Activated CD8-positive, alpha-beta memory T cell treated with anti-CD3 and anti-CD28 coated beads, Interleukin-2, amount 50 U/mL, for 1 hour (primary cell): ENCODE measurements around the gene TRAPPC12.
A peak's percentile ranks its signal among the peaks of the same experiment; 100 is the strongest.
"Not testable (repeated sequence)": the region's sequence is repeated elsewhere in the genome, so short reads cannot be mapped to it uniquely, and the experiment has no call there.

Source experiments
- DNase-seq: peaks from one replicate; pipeline ENCODE4 v3.0.0-alpha.2; 2020; ENCODE audit errors: extremely low read depth

The TRAPPC12 gene

GRCh38 chr2:3369340-3370181 is 9.9 kb upstream of the TRAPPC12 start:
- not testable (repeated sequence) for DNase-seq

GRCh38 chr2:3376821-3377220 is 2.7 kb upstream of the TRAPPC12 start:
- no peak for DNase-seq

DNA sequence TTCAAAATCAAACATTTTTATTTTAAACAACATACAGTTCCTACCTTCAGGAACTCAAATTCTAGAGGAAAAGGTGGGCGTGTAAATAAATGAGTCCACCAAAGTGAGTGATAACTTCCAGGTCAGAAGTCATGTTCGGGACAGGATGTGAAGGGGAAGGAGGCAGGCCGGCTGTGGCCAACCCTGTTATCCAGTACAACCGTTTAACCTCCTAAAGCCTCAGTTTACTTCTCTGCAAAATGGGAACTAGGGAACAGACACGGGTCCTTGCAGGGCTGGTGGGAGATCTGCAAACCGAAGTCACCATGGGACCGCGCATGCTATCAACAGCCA is 2.2 kb upstream of the TRAPPC12 start:
- DNase-seq, result no peak

DNA sequence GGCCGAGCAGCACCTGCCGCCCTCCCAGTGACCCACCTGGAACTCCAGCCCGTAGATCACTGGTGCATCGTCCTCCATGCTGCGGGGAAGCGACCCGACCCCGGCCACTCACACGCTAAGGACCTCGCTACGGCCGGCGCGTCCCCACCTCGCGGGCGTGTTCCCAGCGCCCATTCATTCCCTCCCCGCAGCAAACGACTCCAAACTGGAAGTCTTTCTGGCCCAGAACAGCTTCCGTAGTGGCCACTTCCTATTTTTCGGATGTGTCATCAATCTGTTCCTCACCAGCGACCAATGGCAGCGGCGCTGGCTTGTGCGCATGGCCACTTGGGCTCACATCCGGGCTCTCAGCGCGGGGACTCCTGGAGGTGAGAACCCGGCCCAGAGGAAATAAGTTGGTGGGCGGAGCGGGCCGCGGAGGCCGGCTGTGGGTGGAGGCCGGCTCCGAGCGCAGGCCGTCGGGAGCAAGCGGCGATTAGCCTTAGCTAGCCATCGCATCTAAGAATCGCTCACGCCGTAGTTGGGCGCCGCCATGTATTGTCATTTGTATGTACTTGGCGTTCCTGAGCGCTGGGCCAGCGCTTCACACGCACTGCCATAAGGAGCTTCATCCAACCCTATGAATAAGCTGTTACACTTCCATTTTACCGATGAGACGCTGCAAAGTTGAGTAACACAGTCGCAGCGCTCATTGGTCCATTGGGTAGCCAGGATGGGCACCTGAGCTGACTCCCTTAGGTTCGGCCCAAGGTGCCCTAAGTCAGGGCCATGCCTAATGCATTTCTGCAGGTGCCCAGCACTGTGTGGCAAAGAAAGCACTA is 1.7 kb upstream of the TRAPPC12 start, which contains the start of gene EIPR1:
Gene EIPR1 (minus strand): TSS at position 207 of the 821 bp plus-strand sequence. CDS start 129 bp downstream, at position 78.
- DNase-seq, result peak; percentile 86

DNA sequence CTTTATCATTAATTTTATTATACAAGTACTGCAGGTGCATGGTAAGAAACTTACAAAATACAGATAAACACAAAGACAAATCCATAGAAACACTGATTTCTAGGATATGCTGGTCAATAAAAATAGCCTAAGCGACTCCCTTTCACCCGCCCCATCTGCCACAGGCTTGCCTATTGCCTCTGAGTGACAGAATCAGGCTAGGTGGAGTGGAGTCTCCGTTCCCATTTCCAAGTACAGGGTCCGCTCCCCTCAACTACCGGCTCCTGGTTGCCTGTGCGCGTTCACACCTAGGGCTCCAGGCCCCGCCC is 201 bp upstream of the TRAPPC12 start:
- DNase-seq, result no peak

DNA sequence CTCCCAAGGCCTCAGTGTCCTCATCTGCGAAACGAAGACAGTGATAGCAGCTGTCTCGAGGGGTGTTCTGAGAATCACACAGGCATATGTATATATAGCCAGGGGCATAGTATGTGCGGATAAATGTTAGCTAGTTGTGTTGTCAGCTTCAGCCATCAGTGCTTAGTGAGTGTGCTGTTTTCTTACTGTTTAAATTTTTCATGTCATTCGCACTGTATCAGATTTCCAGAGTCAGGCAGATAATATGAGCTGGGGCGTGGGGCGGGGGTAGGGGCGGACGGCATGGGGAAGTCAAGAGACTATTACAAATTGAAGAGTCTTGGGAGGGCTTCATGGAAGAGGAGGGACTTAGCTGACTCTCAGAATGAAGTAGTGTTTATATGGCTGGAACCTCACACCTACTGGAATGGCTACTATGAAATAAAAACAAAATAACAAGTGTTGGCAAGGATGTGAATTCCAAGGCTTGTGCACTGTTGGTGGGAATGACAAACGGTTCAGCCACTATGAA is 7.0 kb downstream of the TRAPPC12 start:
- DNase-seq, result no peak

DNA sequence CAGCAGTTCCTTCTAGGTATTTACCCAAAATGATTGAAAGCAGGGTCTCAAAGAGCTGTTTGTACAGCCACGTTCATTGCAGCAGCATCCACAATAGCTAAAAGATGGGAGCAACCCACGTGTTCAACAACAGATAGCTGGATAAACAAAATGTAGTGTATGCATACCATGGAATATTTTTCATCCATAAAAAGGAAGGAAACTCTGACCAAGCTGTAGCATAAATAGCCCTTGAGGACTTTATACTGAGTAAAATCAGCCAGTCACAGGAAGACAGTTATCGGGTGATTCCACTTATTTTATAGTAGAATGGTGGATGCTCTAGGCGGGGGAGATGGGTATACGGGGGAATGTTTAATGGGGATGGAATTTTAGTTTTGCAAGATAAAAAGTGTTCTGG is 7.5 kb downstream of the TRAPPC12 start:
- no peak for DNase-seq

DNA sequence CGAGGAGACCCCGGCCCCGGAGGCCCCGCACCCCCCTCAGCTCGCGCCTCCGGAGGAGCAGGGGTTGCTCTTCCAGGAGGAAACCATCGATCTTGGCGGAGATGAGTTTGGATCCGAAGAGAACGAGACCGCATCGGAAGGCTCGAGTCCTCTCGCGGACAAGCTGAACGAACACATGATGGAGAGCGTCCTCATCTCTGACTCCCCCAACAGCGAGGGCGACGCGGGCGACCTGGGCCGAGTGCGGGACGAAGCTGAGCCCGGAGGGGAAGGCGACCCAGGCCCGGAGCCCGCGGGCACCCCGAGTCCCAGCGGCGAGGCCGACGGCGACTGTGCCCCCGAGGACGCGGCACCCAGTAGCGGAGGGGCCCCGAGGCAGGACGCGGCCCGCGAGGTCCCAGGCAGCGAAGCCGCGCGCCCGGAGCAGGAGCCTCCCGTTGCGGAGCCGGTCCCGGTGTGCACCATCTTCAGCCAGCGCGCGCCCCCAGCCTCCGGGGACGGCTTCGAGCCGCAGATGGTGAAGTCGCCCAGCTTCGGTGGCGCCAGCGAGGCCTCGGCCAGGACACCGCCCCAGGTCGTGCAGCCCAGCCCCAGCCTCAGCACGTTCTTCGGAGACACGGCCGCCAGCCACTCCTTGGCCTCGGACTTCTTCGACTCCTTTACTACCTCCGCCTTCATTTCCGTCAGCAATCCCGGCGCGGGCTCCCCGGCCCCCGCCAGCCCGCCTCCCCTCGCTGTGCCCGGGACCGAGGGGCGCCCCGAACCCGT is 8.3 kb downstream of the TRAPPC12 start:
- no peak for DNase-seq

DNA sequence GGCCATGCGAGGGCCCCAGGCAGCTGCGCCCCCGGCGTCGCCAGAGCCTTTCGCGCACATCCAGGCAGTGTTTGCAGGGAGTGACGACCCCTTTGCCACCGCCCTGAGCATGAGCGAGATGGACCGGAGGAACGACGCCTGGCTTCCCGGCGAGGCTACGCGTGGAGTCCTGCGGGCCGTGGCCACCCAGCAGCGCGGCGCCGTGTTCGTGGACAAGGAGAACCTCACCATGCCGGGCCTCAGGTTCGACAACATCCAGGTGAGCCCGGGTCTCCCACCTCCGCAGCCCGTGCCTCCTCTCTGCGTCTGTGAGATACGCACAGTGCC is 8.9 kb downstream of the TRAPPC12 start:
- DNase-seq, result no peak

GRCh38 chr2:3389193-3389592 is 9.7 kb downstream of the TRAPPC12 start:
- no peak for DNase-seq

- no peak for DNase-seq
Measured at GRCh38 chr2:3390041-3390440, 10.5 kb downstream of the TRAPPC12 start.

DNA sequence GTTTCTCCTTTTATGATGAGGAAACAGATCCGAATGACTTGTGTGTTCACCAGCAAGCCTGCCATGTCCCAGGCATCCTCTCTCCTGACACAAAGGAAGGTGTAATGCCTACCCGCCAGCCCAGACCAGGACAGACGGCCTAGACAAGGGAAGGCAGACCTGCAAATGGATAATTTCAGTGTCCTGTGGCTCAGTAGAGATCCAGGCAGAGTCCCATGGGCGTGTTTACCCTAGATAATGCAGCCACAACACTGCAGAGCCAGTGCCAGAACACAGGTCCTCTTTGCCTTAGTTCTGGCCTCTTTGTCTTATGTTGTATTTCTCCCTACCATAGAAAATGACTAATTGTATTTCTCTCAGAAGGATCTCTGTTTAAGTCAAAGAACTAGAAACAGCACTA is 12.7 kb downstream of the TRAPPC12 start:
- no peak for DNase-seq

DNA sequence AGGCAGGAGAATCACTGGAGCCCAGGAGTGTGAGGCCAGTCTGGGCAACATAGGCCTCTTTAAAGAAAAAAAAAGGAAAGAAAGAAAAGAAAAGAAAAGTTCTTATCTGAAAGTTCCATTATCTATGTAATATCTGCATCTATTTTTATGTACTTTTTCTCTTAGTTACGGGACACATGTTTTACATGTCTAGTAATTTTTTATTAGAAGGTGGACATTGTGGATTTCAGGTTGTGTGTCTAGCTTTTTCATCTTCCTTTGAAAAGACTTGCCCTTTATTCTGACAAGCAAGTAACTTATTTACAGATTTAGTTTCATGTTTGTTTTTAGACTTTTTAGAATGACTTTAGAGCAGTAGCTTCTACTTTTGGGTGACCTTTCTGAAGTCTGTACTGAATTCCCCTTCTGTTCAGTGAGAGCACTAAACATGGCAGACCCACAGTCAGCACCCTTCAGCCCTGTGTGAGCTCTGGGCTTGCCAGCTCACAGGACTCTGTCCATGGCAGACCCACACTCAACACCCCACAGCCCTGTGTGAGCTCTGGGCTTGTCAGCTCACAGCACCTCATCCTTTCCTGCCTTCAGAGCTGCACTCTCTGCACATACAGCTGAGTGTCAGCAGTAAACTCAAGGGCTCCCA is 17.5 kb downstream of the TRAPPC12 start:
- DNase-seq, result no peak

GRCh38 chr2:3398857-3399256 is 19.4 kb downstream of the TRAPPC12 start:
- DNase-seq, result no peak

DNA sequence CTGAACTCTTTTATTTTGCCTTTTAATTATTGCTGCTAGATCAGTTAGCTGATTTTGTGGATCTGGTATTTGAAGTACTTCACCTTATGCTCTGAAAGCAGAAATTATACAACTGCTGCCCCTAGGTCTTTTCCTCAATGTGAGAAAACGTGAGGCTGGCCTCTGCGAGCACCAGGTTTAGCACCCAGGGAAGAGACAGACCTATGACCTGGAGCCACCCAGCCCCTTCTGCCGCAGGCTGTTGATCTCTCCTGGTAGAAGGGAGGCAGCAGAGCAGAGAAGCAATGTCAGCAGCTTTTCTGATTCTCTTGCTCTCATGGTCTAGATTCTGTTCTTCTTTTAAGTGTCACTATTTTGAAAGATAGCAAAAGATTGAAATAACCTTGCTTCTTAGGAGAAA is 19.9 kb downstream of the TRAPPC12 start:
- DNase-seq, result no peak

GRCh38 chr2:3399829-3400228 is 20.3 kb downstream of the TRAPPC12 start:
- DNase-seq, result no peak

- no peak for DNase-seq
Measured at GRCh38 chr2:3403587-3404334, 24.3 kb downstream of the TRAPPC12 start.

DNA sequence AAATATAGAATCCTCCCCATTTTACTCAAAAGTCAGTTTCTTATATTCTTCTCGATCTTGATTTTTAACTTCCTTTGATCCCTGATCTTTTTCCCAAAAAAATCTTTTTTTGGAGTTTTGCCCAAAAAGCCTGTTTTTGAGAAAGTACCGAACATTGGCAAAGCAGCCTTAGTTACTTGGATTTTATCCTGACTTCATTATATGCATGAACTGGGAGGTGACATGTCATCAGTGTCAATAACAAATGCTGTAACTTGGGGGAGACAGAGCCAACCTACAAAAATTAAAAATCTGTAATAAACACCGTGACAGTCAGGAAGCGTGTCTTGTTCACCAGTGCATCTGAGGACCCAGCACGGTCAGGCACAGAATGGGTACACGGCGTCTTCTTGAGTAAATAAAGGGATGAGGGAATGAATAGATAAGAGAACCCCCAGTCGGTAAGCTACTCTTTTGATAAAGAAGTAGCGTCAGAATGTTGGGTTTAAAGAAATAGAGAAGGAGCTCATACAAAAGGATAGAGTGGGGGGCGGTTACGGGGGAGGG is 24.9 kb downstream of the TRAPPC12 start:
- no peak for DNase-seq

GRCh38 chr2:3405307-3405706 is 25.8 kb downstream of the TRAPPC12 start:
- DNase-seq, result no peak

DNA sequence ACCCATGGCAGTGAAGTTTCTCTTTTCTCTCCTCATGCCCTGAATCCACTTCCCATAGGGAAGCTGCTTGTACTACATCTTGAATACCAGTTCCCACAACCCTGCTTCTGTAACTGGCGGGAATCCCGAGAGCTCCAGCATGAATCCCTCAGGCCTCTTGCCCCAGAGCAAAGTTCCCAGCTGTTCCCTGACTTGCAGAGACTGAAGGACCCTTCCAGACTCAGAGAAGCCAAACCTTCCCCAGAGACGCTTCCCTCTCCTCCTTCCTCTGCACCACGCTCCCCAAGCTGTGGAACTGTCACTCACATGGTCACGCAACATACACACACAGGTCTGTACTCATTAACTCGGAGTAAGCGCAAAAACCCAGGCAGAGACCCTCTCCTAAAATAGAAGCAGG is 26.4 kb downstream of the TRAPPC12 start:
- DNase-seq, result no peak

- no peak for DNase-seq
Measured at GRCh38 chr2:3406501-3406900, 27.0 kb downstream of the TRAPPC12 start.
